Stimulated activated CD4-positive, alpha-beta T cell treated with anti-CD3 and anti-CD28 coated beads, Interleukin-4, amount 100 ng/mL, for 24 hours (primary cell): Measurements from ENCODE around the gene FZD4.

Experiments used
- DNase-seq: peaks from one replicate; pipeline ENCODE4 v3.0.0-alpha.2; 2020

Gene FZD4

GRCh38 chr11:86905252-86905651 lies 49.9 kb downstream of the FZD4 start:
- no peak for DNase-seq

- DNase-seq = no peak
These were observed 51.2 kb downstream of the FZD4 start for GRCh38 chr11:86904001-86904400.

- no peak for DNase-seq
These were observed 52.9 kb downstream of the FZD4 start for GRCh38 chr11:86902345-86902744.

- no peak for DNase-seq
These were observed 53.6 kb downstream of the FZD4 start for GRCh38 chr11:86901599-86901998.

- DNase-seq = no peak
These were observed 55.0 kb downstream of the FZD4 start for GRCh38 chr11:86900162-86900561.

- no peak for DNase-seq
These were observed 56.5 kb downstream of the FZD4 start for GRCh38 chr11:86898689-86899088.

- no peak for DNase-seq
These were observed 58.8 kb downstream of the FZD4 start for GRCh38 chr11:86896441-86896841.
